ENCODE measurements around the gene C14orf132.

The C14orf132 gene

DNA sequence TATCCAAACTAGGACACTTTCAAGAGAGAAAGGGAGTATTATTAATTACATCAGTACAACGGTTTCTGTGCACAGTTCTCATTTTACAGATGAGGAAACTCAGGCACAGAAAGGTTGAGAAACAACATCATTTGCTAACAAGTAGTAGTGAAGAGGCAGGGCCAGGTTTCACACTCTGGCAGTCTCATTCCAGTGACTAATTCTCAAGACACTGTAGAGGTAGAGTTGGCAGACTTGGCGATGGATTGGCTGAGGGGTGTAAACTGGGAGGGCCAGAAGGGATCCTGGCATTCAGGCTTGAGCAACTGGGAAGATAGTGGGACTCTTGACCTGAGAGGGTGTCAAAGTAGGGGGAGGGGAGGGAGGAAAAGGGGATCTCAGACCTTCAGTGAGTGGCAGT lies 91.7 kb downstream of the C14orf132 start:
- no peak for TF ChIP-seq ZNF274 (IDR thresholded peaks at IDR 0.05; ENCODE audit: low read depth, low read length)
- no peak overlapping the region for H3K4me3 ChIP-seq (ENCODE audit: low read length)

DNA sequence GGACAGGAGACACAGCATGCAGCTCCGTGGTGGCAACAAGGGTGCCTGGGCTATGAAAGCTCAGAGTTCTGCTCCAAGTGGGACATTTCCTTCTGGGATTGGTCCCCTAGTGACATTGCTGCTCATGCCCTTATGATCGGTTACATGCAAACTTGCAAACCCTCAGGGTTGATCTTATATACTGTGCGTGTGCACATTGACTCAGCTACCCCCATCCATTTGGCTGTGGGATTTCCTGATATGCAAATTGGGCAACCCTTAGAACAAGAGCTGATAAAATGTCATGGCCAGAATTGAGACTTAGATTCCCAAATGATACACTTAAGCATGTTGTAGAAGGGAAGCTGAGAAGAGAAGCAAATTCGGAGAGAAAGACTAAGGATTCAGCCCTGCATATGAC lies 92.7 kb downstream of the C14orf132 start:
- H3K4me3 ChIP-seq (ENCODE audit: low read length), result no peak overlapping the region
- TF ChIP-seq ZNF274 (IDR thresholded peaks at IDR 0.05; ENCODE audit: low read depth, low read length), result no peak

DNA sequence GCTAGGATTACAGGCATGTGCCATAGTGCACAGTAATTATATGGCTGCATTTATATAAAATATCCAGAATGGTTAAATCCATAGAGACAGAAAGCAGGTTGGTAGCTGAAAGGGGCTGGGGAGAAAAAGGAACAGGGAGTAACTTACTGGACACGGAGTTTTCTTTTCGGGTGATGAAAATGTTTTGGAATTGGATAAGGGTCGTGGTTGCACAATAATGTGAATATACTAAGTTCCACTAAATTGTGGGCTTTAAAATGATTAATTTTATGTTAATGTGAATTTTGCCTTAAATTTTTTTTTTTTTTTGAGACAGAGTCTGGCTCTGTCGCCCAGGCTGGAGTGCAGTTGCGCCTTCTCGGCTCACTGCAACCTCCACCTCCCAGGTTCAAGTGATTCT lies 95.3 kb downstream of the C14orf132 start:
- H3K4me3 ChIP-seq (ENCODE audit: low read length), result no peak overlapping the region
- TF ChIP-seq ZNF274 (IDR thresholded peaks at IDR 0.05; ENCODE audit: low read depth, low read length), result no peak

DNA sequence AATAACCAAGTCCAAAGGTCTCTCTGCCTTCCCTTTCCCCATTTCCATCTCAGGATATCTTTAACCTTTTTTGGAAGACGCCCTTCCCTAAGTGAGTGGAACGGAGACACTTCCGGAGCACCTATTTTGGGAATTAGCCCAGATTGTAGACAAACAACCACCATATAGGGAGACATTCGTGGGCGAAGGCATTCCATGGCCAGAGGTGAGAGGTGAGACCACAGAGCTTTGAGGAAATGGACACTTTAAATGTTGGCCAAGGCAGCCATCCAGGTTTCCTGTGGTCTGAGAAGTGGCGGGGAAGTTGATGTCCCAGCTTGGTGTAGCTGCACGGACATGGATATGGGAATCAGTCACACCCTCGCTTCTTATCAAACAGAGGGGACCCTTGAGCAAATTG lies 96.1 kb downstream of the C14orf132 start:
- no peak overlapping the region for H3K4me3 ChIP-seq (ENCODE audit: low read length)
- no peak for TF ChIP-seq ZNF274 (IDR thresholded peaks at IDR 0.05; ENCODE audit: low read depth, low read length)

DNA sequence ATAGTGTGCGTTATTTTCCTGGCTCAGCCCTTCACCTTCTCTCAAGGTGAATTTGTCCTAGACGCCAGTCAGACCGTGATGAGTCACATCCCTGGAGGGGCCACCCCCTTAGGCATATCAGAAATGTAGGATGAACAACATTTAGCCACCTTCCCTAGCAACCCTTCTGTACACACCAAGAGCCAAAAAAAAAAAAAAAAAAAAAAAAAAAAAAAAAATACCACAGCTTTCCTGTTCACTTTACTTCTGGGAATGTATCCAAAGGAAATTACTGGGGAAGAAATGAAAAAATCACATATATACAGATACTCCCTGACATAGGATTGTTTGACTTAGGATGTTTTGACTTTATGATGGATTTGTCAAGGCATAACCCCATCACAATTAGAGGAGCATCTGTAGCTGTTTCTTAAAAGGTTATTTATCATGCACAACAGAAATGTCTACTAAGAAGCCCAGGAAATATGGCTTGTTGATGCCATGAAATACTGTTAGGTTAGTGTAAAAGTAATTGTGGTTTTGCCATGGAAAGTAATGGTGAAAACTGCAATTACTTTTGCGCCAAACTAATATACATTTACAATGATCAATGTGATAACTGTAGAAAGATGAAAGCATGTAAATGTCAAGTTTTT lies 97.3 kb downstream of the C14orf132 start:
- H3K4me3 ChIP-seq (ENCODE audit: low read length), result no peak overlapping the region
- TF ChIP-seq ZNF274 (IDR thresholded peaks at IDR 0.05; ENCODE audit: low read depth, low read length), result no peak

DNA sequence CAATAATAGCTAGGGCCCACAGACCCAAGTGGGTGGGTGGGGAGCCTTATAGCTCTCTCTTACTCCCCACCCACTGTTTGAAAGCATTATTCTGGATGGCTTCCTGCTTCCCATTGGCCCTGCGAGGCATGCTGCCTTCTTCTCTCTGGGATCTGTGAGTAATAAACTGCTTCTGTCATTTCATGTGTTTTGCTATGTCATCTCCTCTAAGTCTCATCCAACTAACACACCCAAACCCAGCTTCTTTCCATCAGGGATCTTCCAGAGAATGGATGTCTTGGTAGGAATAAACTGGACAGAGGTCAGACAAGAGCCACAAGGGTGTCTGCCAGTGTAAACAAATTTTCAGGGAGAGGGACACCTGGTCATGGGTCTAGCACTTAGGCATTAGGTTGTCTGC lies 99.1 kb downstream of the C14orf132 start:
- H3K4me3 ChIP-seq (ENCODE audit: low read length), result no peak overlapping the region
- no peak for TF ChIP-seq ZNF274 (IDR thresholded peaks at IDR 0.05; ENCODE audit: low read depth, low read length)

DNA sequence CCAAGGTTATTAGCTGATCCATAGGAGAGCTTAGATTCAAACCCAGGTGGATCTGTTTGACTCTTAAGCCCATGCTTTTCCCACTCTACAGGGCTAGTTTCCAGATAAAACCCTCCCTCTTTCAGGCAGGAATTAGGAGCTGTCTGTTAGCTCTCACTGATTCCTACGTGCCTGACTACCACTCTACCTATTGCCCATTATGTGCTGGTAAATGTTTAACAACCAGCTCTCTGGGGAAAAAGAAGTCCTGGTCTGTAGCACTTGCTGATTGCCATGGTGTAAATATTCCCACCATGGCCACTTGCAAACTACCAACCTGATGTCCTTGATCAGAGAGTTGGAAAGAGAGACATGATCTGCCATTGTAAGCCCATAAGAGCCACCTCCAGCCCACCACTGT lies 100.0 kb downstream of the C14orf132 start:
- no peak for TF ChIP-seq ZNF274 (IDR thresholded peaks at IDR 0.05; ENCODE audit: low read depth, low read length)
- H3K4me3 ChIP-seq (ENCODE audit: low read length), result no peak overlapping the region

DNA sequence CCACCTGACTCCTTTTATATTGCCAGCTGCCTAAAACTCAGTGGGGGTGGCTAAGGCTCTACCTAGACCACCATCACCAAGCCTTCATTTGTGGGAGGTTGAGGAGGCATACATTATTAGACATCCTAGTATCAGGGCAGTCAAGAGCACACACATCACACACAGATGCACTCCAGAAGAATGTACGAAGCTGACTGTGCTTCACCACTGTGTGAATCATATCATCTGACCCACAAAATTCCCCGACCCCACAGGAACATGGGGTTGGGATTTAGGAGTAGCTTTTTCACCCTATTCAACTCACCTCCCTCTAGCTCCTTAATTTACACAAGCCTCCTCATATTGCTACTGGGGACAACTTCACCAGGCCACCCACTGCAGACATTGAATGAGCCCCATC lies 100.7 kb downstream of the C14orf132 start:
- H3K4me3 ChIP-seq (ENCODE audit: low read length), result no peak overlapping the region
- no peak for TF ChIP-seq ZNF274 (IDR thresholded peaks at IDR 0.05; ENCODE audit: low read depth, low read length)

DNA sequence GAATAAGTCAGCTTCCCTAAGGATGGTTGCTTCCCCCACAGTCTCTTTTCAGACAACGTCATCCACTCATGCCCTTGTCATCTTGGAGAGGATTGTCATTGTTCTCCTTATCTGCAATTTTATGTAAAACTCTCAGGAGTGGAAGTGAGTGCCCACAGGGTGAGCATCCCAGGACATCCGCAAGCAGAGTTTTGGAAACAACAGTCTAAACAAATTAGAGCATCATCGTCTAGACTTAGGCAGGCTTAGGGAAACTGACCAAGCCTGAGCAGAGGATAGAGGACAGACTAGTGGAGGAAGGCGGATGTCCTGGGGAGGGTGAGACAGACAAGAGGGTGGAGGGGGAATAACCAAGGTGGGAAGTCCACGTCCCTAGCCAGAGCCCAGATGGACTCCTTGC lies 101.8 kb downstream of the C14orf132 start:
- no peak overlapping the region for H3K4me3 ChIP-seq (ENCODE audit: low read length)
- no peak for TF ChIP-seq ZNF274 (IDR thresholded peaks at IDR 0.05; ENCODE audit: low read depth, low read length)
